Inferior parietal cortex (tissue), 1 donor: ENCODE measurements around the gene C1QL1.
"Not testable (repeated sequence)": the region's sequence is repeated elsewhere in the genome, so short reads cannot be mapped to it uniquely, and the experiment has no call there.

ENCODE experiments used
- DNase-seq: peaks from one replicate; pipeline ENCODE4 v3.0.0-alpha.2; 2016; ENCODE audit errors: extremely low spot score

Gene C1QL1

GRCh38 chr17:44965481-44966234 is 2.4 kb downstream of the C1QL1 start:
- DNase-seq = no peak

- DNase-seq = no peak
Observed at GRCh38 chr17:44961921-44962350, 6.2 kb downstream of the C1QL1 start.

GRCh38 chr17:44960691-44961090 is 7.4 kb downstream of the C1QL1 start:
- no peak for DNase-seq

GRCh38 chr17:44959821-44960531 is 8.1 kb downstream of the C1QL1 start:
- DNase-seq = no peak

- no peak for DNase-seq
Observed at GRCh38 chr17:44956998-44957981, 10.8 kb downstream of the C1QL1 start.

- DNase-seq = no peak
Observed at GRCh38 chr17:44955674-44956425, 12.3 kb downstream of the C1QL1 start.

- DNase-seq = no peak
Observed at GRCh38 chr17:44952946-44953475, 15.1 kb downstream of the C1QL1 start.

GRCh38 chr17:44948315-44948795 is 19.7 kb downstream of the C1QL1 start:
- DNase-seq = no peak

- peak; percentile 90 for DNase-seq
Observed at GRCh38 chr17:44947461-44948314, 20.4 kb downstream of the C1QL1 start, which contains the start of gene KIF18B. Gene KIF18B, minus strand, starts transcription at chr17:44947773. Its CDS starts 11,429 bp downstream, at chr17:44936344.

- DNase-seq = not testable (repeated sequence)
Observed at GRCh38 chr17:44945652-44946051, 22.5 kb downstream of the C1QL1 start.

GRCh38 chr17:44942456-44942855 is 25.6 kb downstream of the C1QL1 start:
- no peak for DNase-seq

GRCh38 chr17:44941712-44942331 is 26.3 kb downstream of the C1QL1 start:
- no peak for DNase-seq

GRCh38 chr17:44940768-44941167 is 27.3 kb downstream of the C1QL1 start:
- no peak for DNase-seq

- DNase-seq = no peak
Observed at GRCh38 chr17:44940317-44940716, 27.8 kb downstream of the C1QL1 start.

GRCh38 chr17:44935116-44935515 is 33.0 kb downstream of the C1QL1 start:
- no peak for DNase-seq

- no peak for DNase-seq
Observed at GRCh38 chr17:44934745-44935105, 33.4 kb downstream of the C1QL1 start.

- DNase-seq = no peak
Observed at GRCh38 chr17:44933824-44934744, 34.0 kb downstream of the C1QL1 start.

- no peak for DNase-seq
Observed at GRCh38 chr17:44932787-44933097, 35.4 kb downstream of the C1QL1 start.
